Stimulated activated CD4-positive, alpha-beta T cell treated with anti-CD3 and anti-CD28 coated beads, Interleukin-4, amount 100 ng/mL, for 4 hours (primary cell): ENCODE results near the gene CORO1C.
"Not testable (repeated sequence)": the region's sequence is repeated elsewhere in the genome, so short reads cannot be mapped to it uniquely, and the experiment has no call there.

Experiments
- DNase-seq, 2 experiments: peaks; one replicate each; pipeline ENCODE4 v3.0.0-alpha.2; 2020

Gene CORO1C

GRCh38 chr12:108752387-108752786 lies 21.1 kb upstream of the CORO1C start:
- no peak for DNase-seq

GRCh38 chr12:108751821-108752220 lies 20.5 kb upstream of the CORO1C start:
- DNase-seq = no peak

- DNase-seq = not testable (repeated sequence)
Observed at GRCh38 chr12:108751003-108751402, 19.7 kb upstream of the CORO1C start.

GRCh38 chr12:108750526-108750925 lies 19.2 kb upstream of the CORO1C start:
- no peak for DNase-seq

- no peak for DNase-seq
Observed at GRCh38 chr12:108747563-108747962, 16.2 kb upstream of the CORO1C start.

- no peak for DNase-seq
Observed at GRCh38 chr12:108745641-108746040, 14.3 kb upstream of the CORO1C start.

- DNase-seq = no peak
Observed at GRCh38 chr12:108744021-108744897, 12.9 kb upstream of the CORO1C start.

- no peak for DNase-seq
Observed at GRCh38 chr12:108738170-108738569, 6.9 kb upstream of the CORO1C start.

GRCh38 chr12:108735855-108736254 lies 4.5 kb upstream of the CORO1C start:
- DNase-seq = no peak

GRCh38 chr12:108734200-108734906 lies 3.0 kb upstream of the CORO1C start:
- DNase-seq = no peak

- not testable (repeated sequence) for DNase-seq
Observed at GRCh38 chr12:108733230-108733531, 1.9 kb upstream of the CORO1C start.

GRCh38 chr12:108732489-108733229 lies 1.3 kb upstream of the CORO1C start:
- no peak for DNase-seq

- DNase-seq = peak; percentile 95 to 96
Observed at GRCh38 chr12:108731866-108732461, 646 bp upstream of the CORO1C start.

- DNase-seq = peak; percentile 12 to 22
Observed at GRCh38 chr12:108730365-108731104, 783 bp downstream of the CORO1C start.

GRCh38 chr12:108729612-108730364 lies 1.5 kb downstream of the CORO1C start:
- DNase-seq = no peak

GRCh38 chr12:108728820-108729611 lies 2.3 kb downstream of the CORO1C start:
- no peak for DNase-seq

- no peak for DNase-seq
Observed at GRCh38 chr12:108727868-108728735, 3.2 kb downstream of the CORO1C start.

GRCh38 chr12:108727161-108727560 lies 4.2 kb downstream of the CORO1C start:
- no peak for DNase-seq

- DNase-seq = no peak
Observed at GRCh38 chr12:108724890-108725151, 6.5 kb downstream of the CORO1C start.
